Caco-2 (cell line): ENCODE results near the gene FHIT. TPM values are rescaled to one million over a fixed set of nuclear protein-coding genes. Genes with fewer than 3 reads are reported as not detected.

Experiments used
- BruUV-seq: library from RNA; stranded (reverse); fragments of 400-500 nt; replicated peaks from 2 replicates; lab custom pipeline; 2021; lab: Mats Ljungman, UMichigan
- CTCF ChIA-PET: fragments of 300-600 bp; sonication (Branson Sonifier 250); formaldehyde crosslinking; loops from one replicate; lab custom pipeline; 2022; ENCODE audit warnings: antibody characterized with exemption; lab: Charles Lee
- POLR2A ChIA-PET: fragments of 300-600 bp; sonication (Branson Sonifier 250); formaldehyde crosslinking; loops from one replicate; lab custom pipeline; 2022; ENCODE audit warnings: antibody characterized with exemption; lab: Charles Lee
- DNase-seq, 2 experiments: peaks; one replicate each; pipeline versions ENCODE4 v3.0.0 to v3.0.0-alpha.2; 2020 to 2022
- H3K27me3 ChIP-seq: replicated peaks from 2 replicates; pipeline ENCODE4 v1.6.0; 2011; ENCODE audit warnings: low read length; ENCODE audit not compliant: control insufficient read depth, insufficient read depth
- H3K36me3 ChIP-seq: 2 replicates; pipeline ENCODE4 v1.5.1; 2011; ENCODE audit warnings: low read length; ENCODE audit not compliant: control insufficient read depth, insufficient read depth
- H3K4me1 ChIP-seq: fragments of 250-450 bp; sonication (Bioruptor Pico); 2 replicates; pipeline ENCODE4 v1.5.1; 2020; ENCODE audit warnings: mild to moderate bottlenecking
- H3K4me3 ChIP-seq: 2 replicates; pipeline ENCODE4 v1.5.1; 2011; ENCODE audit warnings: low read depth, mild to moderate bottlenecking, control low read depth, low read length
- H3K9me3 ChIP-seq: fragments of 250-450 bp; sonication (Bioruptor Pico); 2 replicates; pipeline ENCODE4 v1.5.1; 2020; ENCODE audit warnings: mild to moderate bottlenecking, moderate library complexity
- H3K27ac Mint-ChIP-seq: one replicate; pipeline ENCODE4 v1.8.0; 2022; ENCODE audit warnings: mixed read lengths; ENCODE audit not compliant: unreplicated experiment
- H3K27me3 Mint-ChIP-seq: one replicate; pipeline ENCODE4 v1.8.0; 2022; ENCODE audit warnings: mixed read lengths; ENCODE audit not compliant: insufficient read depth, unreplicated experiment
- H3K36me3 Mint-ChIP-seq: one replicate; pipeline ENCODE4 v1.8.0; 2022; ENCODE audit warnings: mild to moderate bottlenecking, mixed read lengths; ENCODE audit not compliant: insufficient read depth, unreplicated experiment
- H3K4me1 Mint-ChIP-seq: one replicate; pipeline ENCODE4 v1.8.0; 2022; ENCODE audit warnings: low read depth, mixed read lengths; ENCODE audit not compliant: unreplicated experiment
- H3K4me3 Mint-ChIP-seq: one replicate; pipeline ENCODE4 v1.8.0; 2022; ENCODE audit warnings: mild to moderate bottlenecking, moderate library complexity, mixed read lengths; ENCODE audit not compliant: unreplicated experiment
- H3K9me3 Mint-ChIP-seq: one replicate; pipeline ENCODE4 v1.8.0; 2022; ENCODE audit warnings: mixed read lengths; ENCODE audit not compliant: unreplicated experiment
- intact Hi-C: fragments of 100-400 bp; cut with micrococcal nuclease; formaldehyde crosslinking; loops from one replicate; pipeline ENCODE4 v1.10.0; 2022; ENCODE audit not compliant: unreplicated experiment
- total RNA-seq: library from RNA; stranded (reverse); gene quantifications from 2 replicates; pipeline ENCODE4 v1.2.3, GENCODE V29; 2022
- TF ChIP-seq, protein P1 (sequence below), 2 experiments: fragments of 200-600 bp in 1 of 2; IDR thresholded peaks; 1 replicate in 1 of 2; 2 replicates in 1 of 2; pipeline versions ENCODE4 v1.5.1 to v1.8.0; 2011 to 2022; ENCODE audit warnings: antibody characterized with exemption in 1 of 2, control low read depth in 1 of 2, inconsistent platforms in 1 of 2, low read depth in 1 of 2, low read length in 1 of 2, mild to moderate bottlenecking in 1 of 2, moderate library complexity in 1 of 2; ENCODE audit not compliant: insufficient read depth in 1 of 2, severe bottlenecking in 1 of 2, unreplicated experiment in 1 of 2

Gene FHIT
- total RNA-seq, 1 experiment from 2014 or later = 8.3 TPM

DNA sequence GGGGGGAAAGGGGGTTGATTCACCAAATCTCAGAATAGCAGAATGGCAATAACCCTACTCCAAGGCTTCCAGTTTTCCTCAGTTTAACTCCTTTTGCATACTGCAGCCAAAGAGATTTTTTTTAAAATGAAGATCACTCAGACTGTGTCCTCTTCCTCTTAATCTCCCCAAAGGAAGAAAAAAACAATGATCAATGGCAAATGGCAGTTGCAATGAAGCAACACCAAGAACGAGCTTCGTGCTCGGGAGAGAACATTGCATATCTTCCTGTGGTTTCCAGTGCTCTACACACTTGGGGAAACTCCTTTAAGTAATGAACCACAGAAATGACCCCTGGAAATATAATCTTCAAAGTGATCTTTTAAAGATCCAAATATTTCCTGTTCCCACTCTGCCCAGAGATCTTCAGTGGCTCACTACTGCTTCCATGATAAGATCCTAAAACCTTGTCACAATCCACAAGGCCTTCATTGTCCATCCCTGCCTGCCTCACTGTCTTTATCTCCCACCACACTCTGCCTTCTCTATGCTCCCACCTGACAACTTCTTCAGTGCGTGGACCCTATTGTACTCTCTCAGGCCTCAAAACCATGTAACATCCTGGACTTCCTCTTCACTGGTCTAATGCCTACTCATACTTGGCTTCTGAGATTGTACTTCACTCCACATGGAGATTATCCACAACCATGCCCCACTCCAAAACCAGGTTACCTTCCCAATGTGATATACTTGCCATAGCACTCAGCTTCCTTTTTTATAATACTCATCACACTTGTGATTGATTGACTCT is 394.8 kb downstream of the FHIT start:
- H3K9me3 Mint-ChIP-seq = no peaks in the 10 kb centered on the region
- Histone ChIP-seq H3K4me1 (no peaks in the 10 kb centered on the region), H3K36me3 (no peaks in the 10 kb centered on the region), H3K27me3 (no peaks in the 10 kb centered on the region), H3K4me3 (no peak overlapping the region), H3K9me3 (no peaks in the 10 kb centered on the region)
- H3K4me1 Mint-ChIP-seq = no peaks in the 10 kb centered on the region
- no TSS peak for BruUV-seq
- TF ChIP-seq, protein P1, sequence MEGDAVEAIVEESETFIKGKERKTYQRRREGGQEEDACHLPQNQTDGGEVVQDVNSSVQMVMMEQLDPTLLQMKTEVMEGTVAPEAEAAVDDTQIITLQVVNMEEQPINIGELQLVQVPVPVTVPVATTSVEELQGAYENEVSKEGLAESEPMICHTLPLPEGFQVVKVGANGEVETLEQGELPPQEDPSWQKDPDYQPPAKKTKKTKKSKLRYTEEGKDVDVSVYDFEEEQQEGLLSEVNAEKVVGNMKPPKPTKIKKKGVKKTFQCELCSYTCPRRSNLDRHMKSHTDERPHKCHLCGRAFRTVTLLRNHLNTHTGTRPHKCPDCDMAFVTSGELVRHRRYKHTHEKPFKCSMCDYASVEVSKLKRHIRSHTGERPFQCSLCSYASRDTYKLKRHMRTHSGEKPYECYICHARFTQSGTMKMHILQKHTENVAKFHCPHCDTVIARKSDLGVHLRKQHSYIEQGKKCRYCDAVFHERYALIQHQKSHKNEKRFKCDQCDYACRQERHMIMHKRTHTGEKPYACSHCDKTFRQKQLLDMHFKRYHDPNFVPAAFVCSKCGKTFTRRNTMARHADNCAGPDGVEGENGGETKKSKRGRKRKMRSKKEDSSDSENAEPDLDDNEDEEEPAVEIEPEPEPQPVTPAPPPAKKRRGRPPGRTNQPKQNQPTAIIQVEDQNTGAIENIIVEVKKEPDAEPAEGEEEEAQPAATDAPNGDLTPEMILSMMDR (IDR thresholded peaks at IDR 0.05; ENCODE audit: insufficient read depth in 1 of 2, low read depth in 1 of 2, low read length in 1 of 2, severe bottlenecking in 1 of 2, unreplicated experiment in 1 of 2) = no peak
- CTCF ChIA-PET = no interaction called here
- H3K27me3 Mint-ChIP-seq = no peaks in the 10 kb centered on the region
- DNase-seq = no peak
- H3K36me3 Mint-ChIP-seq = no peaks in the 10 kb centered on the region
- no peak overlapping the region for H3K27ac Mint-ChIP-seq
- no peak overlapping the region for H3K4me3 Mint-ChIP-seq
- intact Hi-C loops = no loop called here
- POLR2A ChIA-PET = no interaction called here

DNA sequence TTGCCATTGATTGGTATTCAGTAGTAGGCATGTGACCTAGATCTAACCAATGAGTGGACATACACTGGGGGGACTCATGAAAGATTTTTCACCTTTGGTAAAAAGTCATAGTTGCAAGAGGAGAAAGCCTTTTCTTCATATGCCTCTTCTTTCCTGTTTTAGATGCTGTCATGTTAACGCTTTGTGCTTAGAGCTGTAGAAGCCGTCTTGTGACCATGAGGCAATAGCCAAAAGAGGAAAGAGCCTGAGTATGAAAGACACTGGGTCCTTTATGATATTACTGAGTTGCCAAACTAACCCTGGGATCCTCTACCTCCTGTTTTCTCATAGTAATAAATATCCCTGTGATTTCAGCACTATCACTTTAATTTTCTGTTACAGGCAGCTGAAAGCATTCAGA is 396.0 kb downstream of the FHIT start:
- no peaks in the 10 kb centered on the region for H3K36me3 Mint-ChIP-seq
- no peak for DNase-seq
- no TSS peak for BruUV-seq
- H3K27ac Mint-ChIP-seq = no peak overlapping the region
- TF ChIP-seq, protein P1 (IDR thresholded peaks at IDR 0.05; ENCODE audit: insufficient read depth in 1 of 2, low read depth in 1 of 2, low read length in 1 of 2, severe bottlenecking in 1 of 2, unreplicated experiment in 1 of 2) = no peak
- no peaks in the 10 kb centered on the region for H3K27me3 Mint-ChIP-seq
- H3K36me3 ChIP-seq = no peaks in the 10 kb centered on the region
- H3K4me1 ChIP-seq = no peaks in the 10 kb centered on the region
- intact Hi-C loops = no loop called here
- H3K4me1 Mint-ChIP-seq = no peaks in the 10 kb centered on the region
- H3K4me3 Mint-ChIP-seq = no peak overlapping the region
- no peaks in the 10 kb centered on the region for H3K9me3 Mint-ChIP-seq
- H3K27me3 ChIP-seq = no peaks in the 10 kb centered on the region
- ChIA-PET CTCF (no interaction called here), POLR2A (no interaction called here)
- no peak overlapping the region for H3K4me3 ChIP-seq
- no peaks in the 10 kb centered on the region for H3K9me3 ChIP-seq

DNA sequence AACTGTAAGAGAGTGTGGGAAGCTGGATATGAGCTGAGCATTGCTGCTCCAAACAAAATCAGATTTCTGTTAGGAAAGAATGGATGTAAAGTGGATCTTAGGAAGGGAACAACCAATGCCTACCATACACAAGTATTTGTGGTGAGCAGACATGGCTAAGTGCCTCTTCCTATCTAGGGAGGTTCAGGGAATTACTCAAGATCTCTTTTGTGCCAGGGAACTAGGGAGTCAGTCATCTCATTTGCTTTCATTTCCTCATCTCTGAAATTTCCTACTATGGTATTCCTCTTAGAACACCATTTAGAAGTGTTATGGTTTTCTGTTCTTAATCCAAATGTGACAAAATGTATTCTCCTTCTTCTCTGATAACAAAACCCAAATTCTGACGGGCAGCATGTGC is 396.5 kb downstream of the FHIT start:
- POLR2A ChIA-PET = no interaction called here
- BruUV-seq = no TSS peak

More for the DNA sequence above, 396.5 kb downstream of the FHIT start:
- H3K4me3 Mint-ChIP-seq = no peak overlapping the region
- H3K4me1 Mint-ChIP-seq = no peaks in the 10 kb centered on the region
- H3K9me3 ChIP-seq = no peaks in the 10 kb centered on the region
- intact Hi-C loops = no loop called here
- CTCF ChIA-PET = no interaction called here
- no peaks in the 10 kb centered on the region for H3K27me3 ChIP-seq
- no peaks in the 10 kb centered on the region for H3K4me1 ChIP-seq
- no peak overlapping the region for H3K4me3 ChIP-seq
- TF ChIP-seq, protein P1 (IDR thresholded peaks at IDR 0.05; ENCODE audit: insufficient read depth in 1 of 2, low read depth in 1 of 2, low read length in 1 of 2, severe bottlenecking in 1 of 2, unreplicated experiment in 1 of 2) = no peak
- H3K9me3 Mint-ChIP-seq = no peaks in the 10 kb centered on the region
- no peak for DNase-seq
- H3K27ac Mint-ChIP-seq = no peak overlapping the region
- H3K36me3 ChIP-seq = no peaks in the 10 kb centered on the region
- H3K36me3 Mint-ChIP-seq = no peaks in the 10 kb centered on the region
- H3K27me3 Mint-ChIP-seq = no peaks in the 10 kb centered on the region
